Stimulated activated CD8-positive, alpha-beta memory T cell treated with anti-CD3 and anti-CD28 coated beads, Interleukin-7, amount 100 ng/mL, for 24 hours (primary cell): ENCODE data around the gene TCTN3.
"Not testable (repeated sequence)": the region's sequence is repeated elsewhere in the genome, so short reads cannot be mapped to it uniquely, and the experiment has no call there.

Source experiments
- DNase-seq: peaks from one replicate; pipeline ENCODE4 v3.0.0-alpha.2; 2020; ENCODE audit warnings: low read depth

TCTN3 gene

DNA sequence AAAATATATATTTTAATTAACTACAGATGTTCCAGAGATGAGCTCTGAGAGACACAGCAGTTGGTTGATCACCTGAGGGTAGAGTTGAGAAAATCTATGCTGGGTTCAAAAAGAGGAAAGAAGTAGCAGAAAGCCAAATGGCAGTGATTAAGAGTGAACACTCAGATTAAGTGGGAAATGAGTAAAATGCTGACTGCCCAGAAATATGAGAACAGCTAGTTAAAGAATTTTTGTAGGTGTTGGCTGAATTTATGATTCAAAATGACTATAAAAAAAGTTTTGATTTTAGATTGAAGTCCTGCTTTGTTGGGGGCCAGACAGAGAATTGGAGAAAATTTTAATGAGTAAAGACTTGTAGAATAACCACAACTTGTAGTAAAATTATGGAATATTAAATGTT is 9.8 kb downstream of the TCTN3 start:
- no peak for DNase-seq

DNA sequence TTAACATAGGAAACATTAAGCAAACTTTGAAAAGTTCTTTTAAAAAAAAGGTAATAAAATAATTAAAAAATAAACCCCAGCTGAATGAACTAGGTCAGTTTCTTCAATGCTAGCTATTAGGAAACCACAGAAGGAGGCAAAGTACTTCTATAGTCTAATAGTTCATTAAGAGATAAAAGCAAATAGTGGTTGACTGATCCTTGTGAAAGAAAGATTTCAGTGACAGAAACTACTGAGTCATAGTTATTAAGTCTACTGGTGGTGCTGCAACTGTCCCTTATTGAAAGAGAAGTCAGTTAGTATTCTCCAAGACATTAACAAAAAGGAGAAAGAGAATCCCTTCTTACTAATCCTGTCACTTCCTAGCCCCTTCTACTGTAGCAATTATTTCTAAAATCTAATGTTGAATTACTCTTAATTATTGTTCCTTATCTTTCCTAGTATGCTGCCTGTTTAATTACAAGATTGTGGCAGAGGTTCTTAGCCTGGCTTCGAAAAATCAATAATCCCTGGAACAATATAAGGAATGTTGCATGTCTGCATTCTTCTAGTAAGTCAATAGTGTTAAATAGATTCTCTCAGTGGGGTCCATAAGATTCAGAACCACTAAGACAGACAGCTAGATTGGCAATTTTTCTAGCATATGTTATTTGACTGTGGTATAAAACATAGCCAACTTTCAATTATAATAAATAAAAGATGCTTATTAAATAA is 18.2 kb downstream of the TCTN3 start:
- no peak for DNase-seq

DNA sequence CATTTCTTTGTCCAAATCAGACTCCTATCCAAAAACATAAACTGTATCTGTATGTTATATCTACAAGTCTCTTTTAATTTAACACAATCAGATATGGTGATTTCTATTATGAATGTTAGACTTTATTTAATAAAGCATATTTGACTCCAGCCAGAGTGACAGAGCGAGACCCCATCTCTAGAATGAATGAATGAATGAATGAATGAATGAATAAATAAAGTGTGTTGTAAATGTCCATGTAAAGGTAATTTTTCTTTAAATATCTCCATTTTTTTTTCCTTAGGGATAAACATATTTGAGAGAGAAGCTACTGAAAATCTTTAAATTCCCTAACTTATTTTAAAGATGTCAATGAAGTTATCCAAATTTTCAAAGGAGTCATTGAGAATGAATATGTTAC is 19.1 kb downstream of the TCTN3 start:
- DNase-seq, result no peak

DNA sequence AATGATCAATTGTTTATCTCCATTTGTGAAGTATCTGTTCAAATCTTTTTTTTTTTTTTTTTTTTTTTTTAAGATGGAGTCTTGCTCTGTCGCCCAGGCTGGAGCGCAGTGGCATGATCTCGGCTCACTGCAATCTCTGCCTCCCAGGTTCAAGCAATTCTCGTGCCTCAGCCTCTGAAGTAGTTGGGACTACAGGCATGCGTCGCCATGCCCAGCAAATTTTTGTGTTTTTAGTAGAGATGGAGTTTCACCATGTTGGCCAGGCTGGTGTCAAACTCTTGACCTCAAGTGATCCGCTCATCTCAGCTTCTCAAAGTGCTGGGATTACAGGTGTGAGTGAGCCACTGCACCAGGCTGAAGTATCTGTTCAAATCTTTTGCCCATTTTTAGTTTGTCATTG is 21.1 kb downstream of the TCTN3 start:
- DNase-seq, result not testable (repeated sequence)

DNA sequence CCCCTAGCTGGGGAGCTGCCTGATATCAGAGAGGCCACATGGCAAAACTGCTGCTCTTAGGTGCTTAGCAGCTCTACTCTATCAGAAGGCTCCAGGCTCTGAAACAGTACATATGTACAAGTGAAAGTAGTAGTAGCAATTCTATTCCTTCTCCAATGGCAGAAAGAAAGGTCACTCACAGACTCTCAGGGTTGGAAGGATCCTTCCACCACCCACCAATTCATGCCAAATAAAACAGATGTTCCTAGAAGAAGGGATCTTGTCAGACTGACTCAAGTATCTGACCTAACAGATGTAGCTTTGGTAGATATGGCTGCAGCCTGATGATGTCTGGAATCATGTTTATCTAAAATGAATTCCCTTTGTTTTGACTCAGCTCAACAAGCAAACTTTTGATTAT is 29.2 kb downstream of the TCTN3 start:
- DNase-seq, result no peak

DNA sequence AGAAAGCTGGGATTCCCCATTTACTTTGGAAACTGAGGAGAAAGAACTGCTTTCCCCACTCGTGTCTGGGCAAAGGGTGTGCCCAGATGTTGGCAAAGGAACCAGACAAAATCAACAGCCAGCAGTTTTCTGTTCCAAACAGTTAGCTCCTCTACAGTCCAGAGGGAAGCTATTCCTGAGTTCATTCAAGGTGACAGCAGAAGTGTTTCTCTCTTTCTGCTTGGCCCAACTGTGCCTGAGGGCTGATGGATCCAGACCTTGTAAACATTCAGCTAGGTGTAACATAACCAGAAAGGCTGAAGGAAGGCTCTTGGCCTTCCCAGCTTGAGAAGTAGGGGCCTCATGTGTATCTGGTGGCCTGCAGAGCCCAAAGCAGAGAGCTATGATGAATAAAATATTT is 30.2 kb downstream of the TCTN3 start:
- no peak for DNase-seq

DNA sequence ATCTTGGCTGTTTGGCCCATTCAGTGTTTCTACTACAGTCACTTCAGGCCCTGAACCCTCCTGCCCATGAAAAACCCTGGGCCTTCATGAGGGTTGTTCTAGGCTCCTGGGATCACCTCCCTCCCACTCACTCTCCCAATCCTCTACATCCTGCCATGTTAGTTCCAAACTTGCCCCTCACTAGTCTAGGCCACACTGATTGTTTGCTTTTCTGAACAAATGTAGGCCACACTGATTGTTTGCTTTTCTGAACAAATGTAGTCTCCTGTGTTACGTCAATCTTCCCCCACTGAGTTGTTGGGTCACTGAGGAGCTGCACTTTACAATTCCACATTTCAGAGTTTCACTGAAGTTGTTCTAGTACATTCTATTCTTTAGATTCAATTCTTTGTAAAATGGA is 31.9 kb downstream of the TCTN3 start:
- DNase-seq, result no peak

DNA sequence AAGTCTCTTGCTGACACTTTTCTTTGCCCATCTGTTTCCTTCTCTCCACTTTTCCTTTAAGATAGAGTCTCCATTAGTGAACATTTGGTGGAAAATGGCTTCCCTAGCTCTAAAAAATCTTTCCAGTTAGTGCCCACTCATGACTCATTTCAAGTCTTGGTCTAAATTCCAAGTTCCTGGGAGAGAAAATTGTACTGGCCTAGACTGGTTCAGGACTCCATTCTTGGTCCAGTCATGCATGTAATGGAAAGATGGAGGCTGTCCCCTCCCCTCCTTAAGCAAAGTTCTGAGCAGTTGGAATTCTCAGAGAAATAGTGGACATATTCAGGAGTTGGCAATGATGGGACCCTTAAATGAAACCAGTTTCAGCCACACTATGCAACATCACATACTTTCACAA is 33.4 kb downstream of the TCTN3 start:
- no peak for DNase-seq

DNA sequence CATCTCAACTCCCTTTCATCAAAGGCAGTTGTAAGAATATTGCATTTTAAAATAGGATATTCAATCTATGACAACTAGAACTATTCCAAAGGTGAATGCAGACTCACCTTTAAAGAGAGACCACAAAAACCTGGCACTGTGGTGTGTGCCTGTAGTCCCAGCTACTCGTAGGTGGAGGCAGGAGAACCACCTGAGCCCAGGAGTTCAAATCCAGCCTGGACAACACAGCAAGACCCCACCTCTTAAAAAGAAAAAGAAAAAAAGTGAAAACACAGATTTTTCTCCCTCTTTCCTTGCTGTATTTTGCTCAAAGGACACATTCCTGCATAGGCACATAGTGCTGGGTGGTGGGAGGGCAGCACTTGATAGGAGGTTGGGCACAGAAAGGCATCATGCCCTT is 36.5 kb downstream of the TCTN3 start:
- DNase-seq, result no peak

DNA sequence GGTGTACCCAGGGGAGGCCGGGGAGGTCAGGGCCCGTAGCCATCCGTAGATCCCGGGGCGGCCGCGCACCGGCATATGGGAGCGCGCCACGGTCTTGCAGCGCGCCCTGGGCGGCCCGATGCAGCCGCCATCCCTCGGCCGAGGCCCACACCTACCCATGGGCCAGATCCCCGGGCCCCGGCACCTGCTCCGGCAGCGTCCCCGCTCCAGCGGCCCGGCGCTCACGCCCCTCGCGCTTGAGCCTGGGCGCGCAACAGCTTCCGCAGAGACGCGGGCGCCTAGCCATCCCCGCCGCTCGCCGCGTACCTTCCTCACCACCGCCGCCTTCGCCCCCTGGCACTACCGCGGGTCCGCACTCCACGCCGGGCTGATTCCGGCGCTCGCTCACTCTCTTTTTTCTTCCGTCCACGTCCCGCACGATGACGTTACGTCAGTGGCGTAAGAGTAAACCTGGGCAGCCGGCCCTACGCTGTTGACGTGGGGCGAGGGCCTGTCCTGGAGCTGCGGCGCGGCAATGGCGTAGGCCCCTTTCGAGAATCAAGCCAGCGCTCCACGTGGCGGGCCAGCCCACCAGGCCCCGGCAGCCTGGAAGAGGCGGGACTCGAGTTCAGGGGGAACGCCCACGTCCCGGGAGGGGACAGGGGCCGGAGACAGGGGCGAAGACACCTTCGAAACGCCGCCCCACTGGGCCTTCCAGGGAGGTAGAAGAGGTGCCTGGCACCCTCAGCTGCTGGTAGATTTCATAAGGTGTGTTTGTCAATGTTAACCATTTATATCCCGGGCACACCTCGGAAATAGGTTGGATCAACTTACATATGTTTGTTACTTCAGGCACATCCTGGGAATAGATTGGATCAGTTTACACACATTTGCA is 37.2 kb downstream of the TCTN3 start, which contains the start of gene ALDH18A1:
TSS of gene ALDH18A1 (minus strand) at position 421 of the 874 bp plus-strand sequence. CDS start 3,334 bp downstream, outside the sequence.
- DNase-seq, result peak; percentile 84

DNA sequence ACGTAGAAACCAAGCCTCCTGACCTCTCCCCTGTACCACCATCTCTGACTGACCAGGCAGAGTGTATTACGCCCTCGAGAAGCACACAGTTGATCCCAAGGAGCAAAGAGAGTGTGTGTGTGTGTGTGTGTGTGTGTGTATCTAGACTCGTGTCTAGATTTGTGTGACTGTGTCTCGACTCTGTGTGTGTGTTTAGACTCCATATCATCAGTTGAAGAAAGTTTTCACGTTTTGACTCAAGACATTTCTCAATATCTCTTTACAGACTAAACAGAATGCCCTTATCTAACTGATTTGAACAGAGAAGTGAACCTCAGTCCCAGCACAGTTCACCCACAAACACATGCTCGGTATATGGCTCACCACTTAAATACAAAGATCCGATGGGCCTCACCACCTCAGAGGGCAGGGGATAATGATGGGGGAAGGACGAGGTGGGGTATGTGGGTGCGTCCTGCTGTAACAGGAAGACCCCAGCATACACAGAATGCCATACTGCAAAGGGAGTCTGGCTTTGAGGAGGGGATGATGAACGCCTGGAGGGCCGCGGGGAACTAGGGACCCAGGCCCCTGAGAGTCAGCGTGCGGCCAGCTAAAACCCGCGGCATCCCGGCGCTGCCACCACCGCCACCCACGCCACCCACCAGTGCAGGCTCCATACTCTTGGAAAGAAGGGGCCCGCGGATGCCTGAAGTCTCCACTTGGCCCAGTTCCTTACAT is 38.0 kb downstream of the TCTN3 start:
- DNase-seq, result no peak

DNA sequence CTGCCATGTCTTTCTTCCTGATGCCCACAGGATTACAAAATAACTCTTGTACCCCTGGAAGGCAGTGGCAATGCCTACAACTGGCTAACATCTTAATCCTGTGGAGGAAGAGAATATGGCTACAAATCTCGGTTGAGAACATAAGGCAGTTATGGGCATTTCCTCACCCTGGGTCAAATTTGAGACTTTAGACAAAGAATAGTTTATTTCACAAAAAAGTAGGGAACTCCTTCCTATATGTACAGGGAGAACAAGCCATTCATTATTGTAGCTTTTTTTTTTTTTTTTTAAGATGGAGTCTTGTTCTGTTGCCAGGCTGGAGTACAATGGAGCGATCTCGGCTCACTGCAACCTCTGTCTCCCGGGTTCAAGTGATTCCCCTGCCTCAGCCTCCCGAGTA is 39.8 kb downstream of the TCTN3 start:
- no peak for DNase-seq

DNA sequence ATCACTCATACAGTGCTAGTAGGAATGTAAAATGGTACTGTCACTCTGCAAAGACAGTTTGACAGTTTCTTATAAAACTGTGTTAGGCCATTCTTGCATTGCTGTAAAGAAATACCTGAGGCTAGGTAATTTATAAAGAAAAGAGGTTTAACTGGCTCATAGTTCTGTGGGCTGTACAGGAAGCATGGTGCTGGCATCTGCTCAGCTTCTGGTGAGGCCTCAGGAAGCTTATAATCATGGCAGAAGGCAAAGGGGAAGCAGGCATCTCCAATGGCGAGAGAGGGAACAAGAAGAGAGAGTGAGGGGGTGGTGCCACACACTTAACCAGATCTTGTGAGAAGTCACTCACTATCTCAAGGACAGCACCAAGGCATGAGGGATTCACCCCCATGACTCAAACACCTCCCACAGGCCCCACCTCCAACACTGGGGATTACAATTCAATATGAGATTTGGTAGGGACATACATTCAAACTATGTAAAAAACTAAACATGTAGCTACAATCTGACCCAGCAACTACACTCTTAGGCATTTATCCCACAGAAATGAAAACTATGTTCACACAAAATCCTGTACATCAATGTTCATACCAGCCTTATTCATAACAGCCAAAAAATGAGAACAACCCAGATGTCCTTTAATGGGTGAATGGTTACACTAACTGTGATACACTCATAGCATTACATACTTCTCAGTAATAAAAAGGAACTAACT is 42.2 kb downstream of the TCTN3 start:
- no peak for DNase-seq

DNA sequence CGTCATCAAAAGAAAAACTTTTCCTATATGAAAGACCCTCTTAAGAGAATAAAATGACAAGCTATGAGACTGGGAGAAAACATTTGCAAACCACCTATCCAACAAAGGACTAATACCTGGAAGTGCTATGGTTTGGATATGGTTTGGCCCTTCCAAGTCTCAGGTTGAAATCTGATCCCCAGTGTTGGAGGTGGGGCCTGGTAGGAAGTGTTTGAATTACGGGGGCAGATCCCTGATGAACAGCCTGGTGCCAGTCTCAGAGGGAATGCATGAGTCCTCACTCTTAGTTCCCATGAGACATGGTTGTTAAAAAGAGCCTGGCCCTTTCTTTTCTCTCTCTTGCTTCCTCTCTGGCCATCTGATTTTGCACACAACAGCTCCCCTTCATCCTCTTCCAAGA is 43.5 kb downstream of the TCTN3 start:
- DNase-seq, result no peak

DNA sequence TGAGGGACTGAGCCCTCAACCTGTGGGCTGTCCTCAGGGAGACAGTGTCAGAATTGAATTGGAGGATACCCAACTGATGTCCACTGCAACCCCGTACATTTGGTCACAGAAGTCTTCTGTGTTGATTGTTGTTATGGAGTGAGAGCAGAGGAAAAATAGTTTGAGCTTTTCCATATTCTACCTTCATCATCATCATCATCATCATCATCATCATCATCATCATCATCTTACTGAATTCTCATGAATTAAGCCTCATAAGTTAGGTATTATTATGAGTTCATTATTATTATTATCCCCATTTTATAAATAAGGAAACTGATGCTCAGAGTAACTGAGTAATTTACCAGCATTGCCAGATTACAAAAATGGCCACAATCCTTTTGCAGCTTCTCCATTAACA is 45.6 kb downstream of the TCTN3 start:
- no peak for DNase-seq

DNA sequence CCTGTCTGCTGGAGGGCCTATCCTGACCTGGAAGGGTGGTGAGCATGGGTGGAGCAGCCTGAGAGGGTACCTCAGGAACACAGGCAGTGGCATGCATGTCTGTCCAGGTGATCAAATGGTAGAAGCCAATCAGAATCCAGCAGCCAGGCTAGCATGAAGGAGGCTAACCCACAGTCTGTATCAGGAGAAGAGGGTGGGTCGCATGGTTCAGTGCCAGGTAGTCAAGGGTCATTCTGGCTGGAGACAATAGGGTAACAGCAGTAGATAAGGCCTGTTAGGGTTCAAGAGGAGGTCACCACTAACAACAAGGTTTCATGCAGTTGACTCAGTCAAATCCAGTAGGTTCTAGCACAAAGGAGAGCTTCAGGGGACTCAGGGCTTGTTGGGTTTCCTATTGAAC is 47.6 kb downstream of the TCTN3 start:
- no peak for DNase-seq

DNA sequence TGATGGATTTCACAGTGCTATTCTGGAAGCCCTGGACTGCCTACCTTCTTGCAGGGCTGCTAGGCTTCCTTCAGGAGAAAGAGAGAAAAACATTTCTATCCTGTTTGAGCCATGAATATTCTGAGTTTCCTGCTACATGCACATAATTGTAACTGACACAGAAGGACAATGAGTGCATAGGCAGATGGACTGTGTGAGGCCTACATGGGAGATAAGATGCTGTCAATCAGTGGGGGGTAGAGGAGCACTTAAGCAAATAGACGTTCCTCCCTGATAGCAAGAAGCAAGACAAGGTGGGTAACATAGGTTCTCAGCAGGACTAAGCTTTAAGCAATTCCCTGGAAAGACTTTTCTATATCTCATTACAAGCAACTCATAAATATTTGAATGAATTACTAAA is 48.8 kb downstream of the TCTN3 start:
- DNase-seq, result no peak

DNA sequence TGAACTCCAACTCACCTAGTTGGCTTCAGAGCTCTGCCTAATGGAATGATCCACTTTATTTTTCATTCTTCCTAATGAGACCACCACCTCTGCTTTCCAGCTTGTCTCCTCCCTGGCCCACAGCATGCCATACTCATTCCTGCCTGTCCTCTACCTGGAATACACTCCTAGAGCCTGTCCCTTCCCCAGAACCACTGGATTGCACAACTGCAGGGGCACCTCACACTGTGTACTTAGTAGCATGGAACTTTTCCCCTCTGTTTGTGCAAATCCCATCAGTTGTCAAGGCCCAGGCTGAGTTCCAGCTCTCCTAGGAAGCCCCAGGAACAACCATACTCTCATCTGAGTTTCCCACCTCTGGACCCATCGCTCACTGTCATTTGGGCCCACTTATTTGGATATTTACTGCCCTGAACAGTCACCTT is 52.8 kb downstream of the TCTN3 start:
- no peak for DNase-seq

DNA sequence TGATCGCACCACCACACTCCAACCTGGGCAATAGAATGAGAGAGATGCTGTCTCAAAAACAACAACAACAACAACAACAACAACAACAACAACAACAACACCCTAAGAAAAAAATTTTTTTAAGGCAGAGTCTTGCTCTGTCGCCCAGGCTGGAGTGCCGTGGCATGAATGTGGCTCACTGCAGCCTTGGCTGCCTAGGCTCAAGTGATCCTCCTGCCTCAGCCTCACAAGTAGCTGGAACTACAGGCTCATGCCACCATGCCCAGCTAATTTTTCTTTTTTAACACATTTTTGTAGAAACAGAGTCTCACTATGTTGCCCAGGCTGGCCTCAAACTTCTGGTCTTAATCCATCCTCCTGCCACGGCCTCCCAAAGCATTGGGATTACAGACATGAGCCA is 55.8 kb downstream of the TCTN3 start:
- DNase-seq, result no peak

DNA sequence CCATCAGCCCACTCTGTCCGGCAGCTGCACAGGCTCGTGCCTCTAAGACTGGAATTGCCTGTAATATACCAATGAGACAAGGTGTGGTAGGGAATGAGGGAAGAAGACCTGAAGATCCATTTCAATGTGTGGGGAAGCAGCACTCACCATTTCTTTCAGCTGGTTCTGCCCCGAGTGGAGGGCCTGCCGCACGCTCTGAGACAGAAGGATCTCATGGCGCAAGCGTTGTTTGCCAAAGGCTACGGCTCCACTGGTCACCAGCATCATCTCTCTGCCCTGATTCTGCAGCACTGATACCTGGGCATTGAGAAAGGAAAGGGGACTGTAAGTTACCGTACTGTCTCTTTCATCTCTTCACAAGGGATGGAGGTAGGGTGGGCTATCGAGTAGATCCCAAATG is 56.6 kb downstream of the TCTN3 start:
- DNase-seq, result no peak

DNA sequence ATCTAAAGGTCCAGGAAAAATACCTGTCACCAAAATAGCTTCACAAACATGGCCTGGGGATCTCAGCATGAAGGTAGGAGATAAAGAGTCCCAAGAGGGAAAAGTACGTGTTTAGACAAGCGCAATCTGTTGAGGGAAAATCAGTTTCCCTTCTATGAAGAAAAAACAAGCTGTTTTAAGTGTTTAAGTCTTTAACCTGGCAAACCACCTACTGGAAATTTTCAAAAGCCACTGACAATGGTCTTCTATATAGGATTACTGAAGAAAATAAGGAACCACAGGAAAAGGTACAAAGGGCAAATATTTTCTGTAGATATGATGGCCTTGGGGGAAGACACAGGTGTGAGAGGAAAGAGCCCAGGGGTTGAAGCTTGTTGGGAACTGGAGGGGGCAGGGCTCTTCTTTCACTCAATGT is 58.4 kb downstream of the TCTN3 start:
- DNase-seq, result no peak

DNA sequence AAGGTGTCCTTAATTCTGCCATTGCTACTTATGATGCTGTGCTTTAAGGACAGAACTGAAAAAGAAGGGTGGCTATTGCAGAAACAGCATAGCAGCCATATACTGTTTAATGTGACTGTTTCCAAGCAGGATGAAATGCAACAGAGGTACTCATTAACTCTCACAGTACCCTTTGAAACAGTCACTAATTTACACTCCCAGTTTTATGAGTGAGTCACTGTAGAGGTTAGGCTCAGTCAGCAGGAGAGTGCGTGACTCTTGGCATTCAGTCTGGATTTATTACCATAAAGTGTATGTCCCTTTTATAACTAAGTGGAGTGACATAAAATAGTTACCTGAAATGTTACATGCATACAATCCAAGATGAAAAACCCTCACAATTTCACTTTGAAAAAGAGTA is 64.9 kb downstream of the TCTN3 start:
- no peak for DNase-seq
